Endothelial cell of umbilical vein (primary cell): ENCODE measurements around the gene ENDOG. TPM values are rescaled to one million over a fixed set of nuclear protein-coding genes. Genes with fewer than 3 reads are reported as not detected.

Source experiments
- BruUV-seq: library from RNA; stranded (reverse); fragments of 400-500 nt; replicated peaks from 2 replicates; lab custom pipeline; 2021; lab: Mats Ljungman, UMichigan
- CTCF ChIA-PET: fragments of 300-600, 350-600 bp; sonication (Branson Sonifier 250); formaldehyde crosslinking; loops from one replicate; lab custom pipeline; 2021; ENCODE audit warnings: antibody characterized with exemption, inconsistent platforms; lab: Charles Lee
- POLR2A ChIA-PET: fragments of 300-600, 350-600 bp; sonication (Branson Sonifier 250); formaldehyde crosslinking; loops from one replicate; lab custom pipeline; 2021; ENCODE audit warnings: antibody characterized with exemption, inconsistent platforms; lab: Charles Lee
- DNase-seq: peaks from one replicate; pipeline ENCODE4 v3.0.0-alpha.2; 2011; ENCODE audit warnings: low read depth, low spot score
- FAIRE-seq: peaks from 2 replicates; lab custom pipeline; 2011; peaks lifted over from hg19 to GRCh38; lab: Jason Lieb, UNC
- H2AFZ ChIP-seq: 2 replicates; pipeline ENCODE4 v1.6.0; 2012; ENCODE audit warnings: low read depth, low read length, control low read depth, inconsistent platforms
- H3K27ac ChIP-seq: 2 replicates; pipeline ENCODE4 v1.5.1; 2011; ENCODE audit warnings: low read depth, mild to moderate bottlenecking, control low read depth, low read length, moderate library complexity; ENCODE audit not compliant: insufficient read depth
- H3K27me3 ChIP-seq, 2 experiments: 2 replicates each; pipeline versions ENCODE4 v1.6.0 to v1.6.1; 2011; ENCODE audit warnings: low read length in 2 of 2, mixed read lengths in 1 of 2; ENCODE audit not compliant: control insufficient read depth in 2 of 2, insufficient read depth in 2 of 2
- H3K36me3 ChIP-seq, 2 experiments: 2 replicates in 1 of 2; 3 replicates in 1 of 2; pipeline ENCODE4 v1.5.1; 2011; ENCODE audit warnings: low read length in 2 of 2, mild to moderate bottlenecking in 1 of 2, moderate library complexity in 1 of 2; ENCODE audit not compliant: control insufficient read depth in 2 of 2, insufficient read depth in 2 of 2; ENCODE audit errors: extremely low read depth in 1 of 2
- H3K4me1 ChIP-seq: 3 replicates; pipeline ENCODE4 v1.5.1; 2011; ENCODE audit warnings: mild to moderate bottlenecking, low read length; ENCODE audit not compliant: control insufficient read depth, insufficient read depth; ENCODE audit errors: extremely low read depth
- H3K4me2 ChIP-seq: 2 replicates; pipeline ENCODE4 v1.6.1; 2011; ENCODE audit warnings: low read length, control low read depth, mixed read lengths; ENCODE audit not compliant: insufficient read depth
- H3K4me3 ChIP-seq, 3 experiments: fragments of 200-600 bp in 1 of 3; sonication (generic), shearing (Covaris generic) in 1 of 3; replicated peaks in 1 of 3; 2 replicates each; pipeline ENCODE4 v1.5.1; 2011 to 2016; ENCODE audit warnings: control low read depth in 3 of 3, low read length in 3 of 3, mild to moderate bottlenecking in 2 of 3, inconsistent platforms in 1 of 3, low read depth in 1 of 3, moderate library complexity in 1 of 3; ENCODE audit not compliant: insufficient read depth in 1 of 3
- H3K79me2 ChIP-seq: 2 replicates; pipeline ENCODE4 v1.6.0; 2012; ENCODE audit warnings: low read length, inconsistent platforms; ENCODE audit not compliant: control insufficient read depth, insufficient read depth
- H3K9ac ChIP-seq: replicated peaks from 2 replicates; pipeline ENCODE3; 2011; ENCODE audit warnings: low read length, control low read depth; ENCODE audit not compliant: insufficient read depth; ENCODE audit errors: extremely low read depth
- H3K9me1 ChIP-seq: replicated peaks from 3 replicates; pipeline ENCODE4 v1.6.0; 2011; ENCODE audit warnings: mild to moderate bottlenecking, low read length; ENCODE audit not compliant: control insufficient read depth, insufficient read depth; ENCODE audit errors: extremely low read depth
- H3K9me3 ChIP-seq: replicated peaks from 2 replicates; pipeline ENCODE4 v1.5.1; 2012; ENCODE audit warnings: low read length, inconsistent platforms; ENCODE audit not compliant: control insufficient read depth, insufficient read depth
- H4K20me1 ChIP-seq: replicated peaks from 2 replicates; pipeline ENCODE3; 2011; ENCODE audit warnings: mild to moderate bottlenecking, low read length; ENCODE audit not compliant: control insufficient read depth, insufficient read depth; ENCODE audit errors: extremely low read depth
- EZH2 ChIP-seq: IDR thresholded peaks from 2 replicates; pipeline ENCODE4 v1.6.1; 2012; ENCODE audit warnings: borderline replicate concordance, low read depth, mild to moderate bottlenecking, moderate library complexity, low read length, inconsistent platforms; ENCODE audit not compliant: severe bottlenecking
- FOS ChIP-seq: IDR thresholded peaks from 2 replicates; pipeline ENCODE4 v1.6.1; 2011; ENCODE audit warnings: mild to moderate bottlenecking, low read length, moderate library complexity, borderline replicate concordance; ENCODE audit not compliant: insufficient read depth
- GATA2 ChIP-seq: IDR thresholded peaks from 2 replicates; pipeline ENCODE4 v1.7.0; 2011; ENCODE audit warnings: low read depth, mild to moderate bottlenecking, moderate library complexity, mixed read lengths, low read length; ENCODE audit not compliant: insufficient read length, insufficient read depth
- JUN ChIP-seq: IDR thresholded peaks from 2 replicates; pipeline ENCODE4 v1.6.1; 2011; ENCODE audit warnings: borderline replicate concordance, low read depth; ENCODE audit not compliant: insufficient read length, insufficient read depth
- MYC ChIP-seq: IDR thresholded peaks from one replicate; pipeline ENCODE4 v1.6.1; 2011; ENCODE audit warnings: mild to moderate bottlenecking, low read depth, low read length
- POLR2A ChIP-seq: IDR thresholded peaks from 2 replicates; pipeline ENCODE4 v1.6.1; 2012; ENCODE audit warnings: low read depth, mild to moderate bottlenecking, control low read depth, low read length
- POLR2AphosphoS5 ChIP-seq: IDR thresholded peaks from 2 replicates; pipeline ENCODE4 v1.6.1; 2012; ENCODE audit warnings: low read depth, mild to moderate bottlenecking, control low read depth, low read length, moderate library complexity; ENCODE audit not compliant: insufficient read depth
- dilution Hi-C: fragments of 300-500 bp; cut with MboI; formaldehyde crosslinking; loops from one replicate; pipeline ENCODE4 v1.15.0; 2019; ENCODE audit warnings: low sequenced_read_pairs; ENCODE audit not compliant: extremely low pct_ligation_motif_present
- intact Hi-C: fragments of 100-400 bp; cut with micrococcal nuclease; formaldehyde crosslinking; loops from one replicate; pipeline ENCODE4 v1.10.0; 2022
- polyA plus RNA-seq, 4 experiments: library from polyadenylated mRNA; depleted of rRNA in 3 of 4; stranded (reverse) in 3 of 4; unstranded in 1 of 4; fragments of >200 nt; gene quantifications; 2 replicates each; pipeline versions ENCODE4 v1.2.1 to v1.2.3, GENCODE V29; 2011 to 2012; ENCODE audit warnings: missing spikeins in 1 of 4
- total RNA-seq: library from RNA; stranded (reverse); gene quantifications from 2 replicates; pipeline ENCODE4 v1.2.3, GENCODE V29; 2021
- TF ChIP-seq, protein P1 (sequence below): IDR thresholded peaks from 2 replicates; pipeline ENCODE4 v1.6.1; 2011; ENCODE audit not compliant: insufficient read depth, insufficient read length

The ENDOG gene
- total and polyA plus RNA-seq, 2 donors (not counting 3 experiments of a cell fraction or from before 2014, with no cell fraction given): 18.0 to 21.1 TPM

DNA sequence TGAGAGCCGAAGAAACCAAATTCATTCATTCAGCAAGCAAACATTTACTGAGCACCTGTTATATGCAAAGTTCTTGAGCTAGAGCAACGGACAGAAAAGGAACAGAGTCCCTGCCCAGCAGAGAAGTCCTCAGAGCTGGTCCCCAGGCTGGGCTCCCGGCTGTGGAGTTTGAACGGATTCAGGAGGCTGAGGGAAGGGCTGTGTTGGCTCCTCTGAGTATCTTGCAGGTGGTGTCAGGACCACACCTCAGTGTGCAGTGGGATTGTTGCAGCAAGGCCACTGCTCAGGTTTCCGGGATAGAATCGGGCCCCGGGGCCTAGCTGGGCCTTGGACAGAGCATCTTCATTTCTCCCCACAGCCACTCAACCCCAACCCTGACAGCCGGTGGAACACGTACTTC lies 26.2 kb upstream of the ENDOG start:
- no peak overlapping the region for H3K4me3 ChIP-seq
- intact Hi-C loops: no loop called here
- peaks cover 7% of the 10 kb centered on the region for H3K4me1 ChIP-seq
- no peaks in the 10 kb centered on the region for H3K9me3 ChIP-seq
- no peak overlapping the region for H3K9ac ChIP-seq
- H4K20me1 ChIP-seq: no peaks in the 10 kb centered on the region
- DNase-seq: no peak
- FAIRE-seq: no peak
- H3K27me3 ChIP-seq: no peaks in the 10 kb centered on the region
- peaks cover 11 to 38% of the 10 kb centered on the region in 2 experiments for H3K36me3 ChIP-seq
- BruUV-seq: no TSS peak
- H3K27ac ChIP-seq: no peak overlapping the region
- no peak overlapping the region for H2AFZ ChIP-seq
- H3K4me2 ChIP-seq: no peak overlapping the region
- POLR2A ChIA-PET: no interaction called here
- dilution Hi-C loops: no loop called here
- peaks cover 13% of the 10 kb centered on the region for H3K79me2 ChIP-seq
- CTCF ChIA-PET: interaction anchor here (2.0 kb wide), 1 partner anchor 26 kb away, joined by 9 read pairs; the partner anchor contains the start of gene ENDOG
- no peak for TF ChIP-seq JUN
- TF ChIP-seq MYC: no peak
- TF ChIP-seq POLR2AphosphoS5: no peak
- TF ChIP-seq GATA2: no peak
- no peak for TF ChIP-seq EZH2
- TF ChIP-seq POLR2A: no peak
- TF ChIP-seq, protein P1, sequence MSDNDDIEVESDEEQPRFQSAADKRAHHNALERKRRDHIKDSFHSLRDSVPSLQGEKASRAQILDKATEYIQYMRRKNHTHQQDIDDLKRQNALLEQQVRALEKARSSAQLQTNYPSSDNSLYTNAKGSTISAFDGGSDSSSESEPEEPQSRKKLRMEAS: no peak
- TF ChIP-seq FOS: no peak
- H3K9me1 ChIP-seq: no peaks in the 10 kb centered on the region
